ENCODE measurements around the gene PRIM2.
"Not testable (repeated sequence)": the region's sequence is repeated elsewhere in the genome, so short reads cannot be mapped to it uniquely, and the experiment has no call there.

PRIM2 gene

GRCh38 chr6:57310095-57310816 lies 7.2 kb upstream of the PRIM2 start:
- not testable (repeated sequence) for DNase-seq

GRCh38 chr6:57310817-57311157 lies 6.6 kb upstream of the PRIM2 start:
- no peak for DNase-seq

DNA sequence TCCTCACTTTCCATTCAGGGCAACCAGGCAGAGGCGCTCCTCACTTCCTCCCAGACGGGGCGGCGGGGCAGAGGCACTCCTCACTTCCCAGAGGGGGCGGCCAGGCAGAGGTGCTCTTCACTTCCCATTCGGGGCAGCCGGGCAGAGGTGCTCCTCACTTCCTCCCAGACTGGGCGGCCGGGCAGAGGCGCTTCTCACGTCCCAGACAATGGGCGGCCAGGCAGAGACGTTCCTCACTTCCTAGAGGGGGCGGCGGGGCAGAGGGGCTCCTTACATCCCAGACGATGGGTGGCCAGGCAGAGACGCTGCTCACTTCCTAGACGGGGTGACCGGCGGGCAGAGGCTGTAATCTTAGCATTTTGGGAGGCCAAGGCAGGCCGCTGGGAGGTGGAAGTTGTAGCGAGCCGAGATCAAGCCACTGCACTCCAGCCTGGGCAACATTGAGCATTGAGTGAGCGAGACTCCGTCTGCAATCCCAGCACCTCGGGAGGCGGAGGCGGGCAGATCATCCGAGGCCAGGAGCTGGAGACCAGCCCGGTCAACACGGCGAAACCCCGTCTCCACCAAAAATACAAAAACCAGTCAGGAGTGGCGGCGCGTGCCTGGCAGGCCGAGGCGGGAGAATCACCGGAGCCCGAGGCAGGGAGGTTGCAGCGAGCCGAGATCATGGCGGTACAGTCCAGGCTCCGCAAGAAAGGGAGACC lies 6.0 kb upstream of the PRIM2 start:
- DNase-seq: not testable (repeated sequence)

- DNase-seq: no peak
Observed at GRCh38 chr6:57312004-57312345, 5.5 kb upstream of the PRIM2 start.

- DNase-seq: no peak
Observed at GRCh38 chr6:57313009-57313408, 4.4 kb upstream of the PRIM2 start.

DNA sequence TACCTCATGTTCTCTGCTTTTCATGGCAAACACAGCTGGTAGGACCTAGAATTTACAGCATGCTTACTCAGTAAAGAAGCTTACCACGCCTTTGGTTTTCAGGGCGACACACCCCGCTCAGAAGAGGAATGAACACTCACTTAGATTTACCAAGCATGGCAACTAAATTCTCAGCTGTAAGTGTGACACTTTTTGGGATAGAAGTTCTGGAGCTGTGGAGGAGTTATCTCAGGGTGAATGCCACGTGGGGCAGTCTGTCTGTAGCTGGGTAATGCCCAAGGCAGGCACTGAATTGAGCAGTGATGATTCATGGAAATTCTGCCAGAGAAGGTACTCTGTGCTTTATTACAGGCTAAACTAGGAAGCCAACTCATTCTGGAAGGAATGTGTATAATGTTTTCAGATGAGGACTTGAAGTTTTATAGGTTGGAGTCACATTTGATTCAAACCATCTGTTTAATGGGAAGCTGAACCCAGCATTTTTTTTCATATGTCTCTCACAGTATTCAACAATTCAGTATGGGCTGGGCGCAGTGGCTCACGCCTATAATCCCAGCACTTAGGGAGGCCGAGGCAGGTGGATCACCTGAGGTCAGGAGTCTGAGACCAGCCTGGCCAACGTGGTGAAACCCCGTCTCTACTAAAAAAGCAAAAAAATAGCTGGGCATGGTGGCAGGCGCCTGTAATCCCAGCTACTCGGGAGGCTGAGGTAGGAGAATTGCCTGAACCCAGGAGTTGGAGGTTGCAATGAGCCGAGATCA lies 3.5 kb upstream of the PRIM2 start:
- no peak for DNase-seq

GRCh38 chr6:57315111-57315510 lies 2.3 kb upstream of the PRIM2 start:
- no peak for DNase-seq

DNA sequence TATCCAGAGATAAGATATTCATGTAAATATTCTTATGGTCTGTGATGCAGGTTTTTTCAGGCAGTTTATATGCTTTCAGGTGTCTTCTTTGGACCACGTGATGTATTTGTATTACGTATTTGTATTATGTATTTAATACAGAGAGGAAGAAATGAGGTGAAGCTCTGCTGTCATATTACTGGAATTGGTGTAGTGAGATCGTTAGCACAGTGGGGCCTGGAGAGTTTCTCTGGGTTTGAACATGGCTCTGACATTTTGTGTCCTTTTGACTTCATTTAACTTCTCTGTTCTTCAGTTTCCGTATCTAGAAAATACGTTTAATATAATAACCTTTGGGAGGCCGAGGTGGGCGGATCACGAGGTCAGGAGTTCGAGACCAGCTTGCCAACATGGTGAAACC lies 1.6 kb upstream of the PRIM2 start:
- no peak for DNase-seq

DNA sequence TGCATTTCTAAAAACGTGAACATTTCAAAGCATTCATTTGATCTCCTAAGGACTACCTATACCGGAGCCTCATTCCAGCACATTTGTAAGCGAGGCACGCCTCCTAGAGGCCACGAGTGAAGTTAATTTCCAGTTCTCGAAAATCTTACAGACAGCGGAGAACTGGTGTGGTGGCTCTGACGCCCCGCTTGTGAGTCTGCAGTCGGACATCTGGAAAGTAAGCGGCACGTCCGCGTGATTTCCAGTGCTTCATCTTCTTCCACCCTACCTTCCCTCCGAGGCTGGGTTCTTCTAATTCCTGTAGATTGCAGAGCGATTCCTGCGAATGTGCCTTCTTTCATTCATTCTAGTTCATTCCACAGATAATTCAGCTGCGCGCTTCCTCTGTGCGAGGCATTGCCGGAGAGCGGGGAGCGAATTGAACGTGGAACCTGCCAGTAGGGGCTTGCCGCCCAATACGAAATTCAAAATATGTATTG lies 810 bp upstream of the PRIM2 start:
- DNase-seq: peak; percentile 93

GRCh38 chr6:57324538-57324937 lies 7.1 kb downstream of the PRIM2 start:
- DNase-seq: no peak

DNA sequence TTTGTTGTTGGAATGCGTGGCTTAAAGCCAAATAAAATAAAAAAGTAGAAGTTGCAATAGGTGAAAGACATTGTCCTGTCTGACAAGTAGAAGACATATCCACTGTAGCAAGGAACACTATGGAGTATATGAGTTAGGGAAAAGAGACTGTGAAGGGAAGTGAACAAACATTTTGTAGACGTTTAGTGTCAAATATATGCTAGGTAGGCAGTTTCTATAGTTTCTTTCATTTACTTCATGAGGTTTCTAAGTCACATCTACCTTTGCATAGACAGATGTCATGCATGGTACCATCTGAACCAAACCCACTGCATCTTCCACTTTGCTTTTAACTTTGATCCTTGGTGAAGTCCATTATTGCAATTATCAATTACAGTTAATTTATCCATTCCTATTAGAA lies 9.9 kb downstream of the PRIM2 start:
- no peak for DNase-seq

DNA sequence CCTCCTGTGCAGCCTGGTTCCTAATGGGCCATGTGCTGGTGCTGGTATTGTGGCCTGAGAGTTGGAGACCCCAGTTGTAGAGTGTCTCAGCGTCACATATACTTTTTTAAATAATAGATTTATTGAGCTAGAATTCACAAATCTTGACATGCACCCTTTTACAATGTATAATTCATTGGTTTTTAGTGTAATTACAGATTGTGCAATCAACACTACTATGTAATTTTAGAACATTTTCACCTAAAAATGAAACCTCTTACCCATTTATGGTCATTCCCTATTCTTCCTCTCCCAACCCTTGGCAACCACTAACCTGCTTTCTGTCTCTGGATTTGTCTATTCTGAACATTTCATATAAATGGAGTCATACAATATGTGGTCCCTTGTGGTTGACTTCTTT lies 10.6 kb downstream of the PRIM2 start:
- DNase-seq: no peak

GRCh38 chr6:57329933-57330332 lies 12.5 kb downstream of the PRIM2 start:
- no peak for DNase-seq

- no peak for DNase-seq
Observed at GRCh38 chr6:57342148-57342669, 24.8 kb downstream of the PRIM2 start.

- not testable (repeated sequence) for DNase-seq
Observed at GRCh38 chr6:57343342-57343741, 25.9 kb downstream of the PRIM2 start.

GRCh38 chr6:57346715-57347114 lies 29.3 kb downstream of the PRIM2 start:
- not testable (repeated sequence) for DNase-seq

DNA sequence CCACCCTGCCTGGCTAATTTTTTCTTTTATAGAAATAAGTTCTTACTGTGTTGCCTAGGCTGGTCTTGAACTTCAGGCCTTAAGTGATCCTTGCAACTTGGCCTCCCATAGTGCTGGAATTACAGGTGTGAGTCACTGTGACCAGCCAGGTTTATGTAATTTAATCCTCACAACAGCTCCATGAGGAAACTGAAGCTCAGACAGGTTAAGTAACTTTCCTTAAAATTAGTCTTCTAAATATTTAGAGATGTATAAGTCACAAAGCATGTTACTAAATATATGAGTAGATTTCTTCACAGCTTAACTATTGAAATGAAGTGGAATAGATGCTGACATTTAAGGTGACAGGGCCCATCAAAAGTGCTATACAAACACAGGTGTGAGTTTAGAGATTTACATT lies 30.2 kb downstream of the PRIM2 start:
- DNase-seq: not testable (repeated sequence)

GRCh38 chr6:57350443-57350842 lies 33.0 kb downstream of the PRIM2 start:
- DNase-seq: not testable (repeated sequence)

DNA sequence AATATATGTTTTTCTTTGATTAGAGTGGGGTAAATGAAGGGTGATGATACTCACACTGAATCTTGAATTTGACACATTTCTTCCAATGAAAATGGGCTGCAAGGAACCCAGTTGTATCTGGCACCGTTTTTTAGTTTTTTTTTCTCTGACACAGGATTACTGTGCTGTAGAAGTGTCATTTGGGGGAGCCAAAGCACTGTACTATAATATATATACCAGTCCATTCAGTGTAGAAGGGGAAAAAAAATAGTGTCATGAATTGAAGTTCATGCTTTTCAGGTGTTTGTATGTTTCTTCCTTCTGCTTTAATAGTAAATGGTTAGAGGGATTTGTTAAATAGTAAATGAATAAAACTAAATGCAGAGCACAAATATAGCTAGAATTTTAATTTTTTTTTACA lies 35.2 kb downstream of the PRIM2 start:
- DNase-seq: not testable (repeated sequence)

DNA sequence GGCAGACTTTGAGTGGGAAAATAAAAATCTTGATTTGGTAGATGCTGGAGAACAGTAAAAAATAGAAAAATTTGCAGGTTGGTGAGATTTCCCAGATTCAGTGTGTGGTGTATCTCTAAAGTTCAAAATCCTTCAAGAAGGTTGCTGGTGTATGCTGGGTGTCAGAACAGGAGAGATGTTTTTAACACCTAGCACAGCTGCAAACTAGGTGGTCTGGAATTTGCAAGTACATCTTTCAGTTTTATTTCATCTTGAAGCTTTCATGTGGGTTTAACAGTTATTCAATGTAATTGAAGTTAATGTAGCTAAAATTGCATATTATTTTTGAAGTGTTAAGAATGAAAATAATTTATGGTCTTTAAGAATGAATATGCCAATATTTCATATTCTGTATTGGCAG lies 40.9 kb downstream of the PRIM2 start:
- DNase-seq: not testable (repeated sequence)

GRCh38 chr6:57359766-57360165 lies 42.3 kb downstream of the PRIM2 start:
- not testable (repeated sequence) for DNase-seq

DNA sequence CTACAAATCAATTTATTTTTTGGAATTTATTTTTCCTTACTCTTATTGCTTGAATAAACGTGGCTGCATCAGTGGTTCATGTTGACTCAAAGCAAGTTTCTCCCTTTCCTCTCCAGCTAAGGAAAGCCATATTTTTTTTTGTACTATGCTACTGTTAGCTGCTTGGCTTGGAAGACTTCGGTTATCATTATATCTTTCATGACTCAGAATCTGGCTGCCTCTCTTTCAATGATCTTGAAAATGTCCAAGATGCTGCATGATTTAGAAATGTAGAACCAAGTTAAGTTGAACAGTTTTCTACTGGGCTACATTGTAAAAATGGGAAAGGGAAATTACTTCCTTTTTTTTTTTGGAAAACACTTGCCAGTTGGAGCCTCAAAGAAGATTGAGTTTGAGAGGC lies 44.9 kb downstream of the PRIM2 start:
- not testable (repeated sequence) for DNase-seq

DNA sequence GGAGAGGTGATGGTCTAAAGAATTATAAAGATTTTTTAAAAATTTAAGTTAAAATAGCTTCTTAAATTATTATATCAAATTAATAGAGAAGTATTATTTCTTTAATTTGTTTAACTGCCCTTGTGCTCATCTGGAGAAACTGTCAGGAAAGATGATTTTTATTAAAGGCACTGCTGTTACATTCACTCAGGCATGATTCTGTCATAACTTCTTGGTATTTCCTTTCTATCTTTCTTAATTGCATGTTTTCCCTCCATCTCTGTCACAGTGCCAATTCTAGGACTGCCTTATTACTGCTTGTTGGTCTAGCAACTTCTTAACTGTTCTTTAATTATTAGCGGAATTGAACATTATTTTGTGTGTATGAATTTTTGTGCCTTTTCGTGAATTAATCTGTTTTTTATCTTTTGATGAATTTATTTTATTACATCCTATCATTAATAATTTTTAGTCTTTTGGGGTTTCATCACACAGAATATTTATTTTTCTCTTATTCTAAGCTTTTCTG lies 47.7 kb downstream of the PRIM2 start:
- not testable (repeated sequence) for DNase-seq
